ENCODE results near the gene RIN1. TPM values are rescaled to one million over a fixed set of nuclear protein-coding genes. Genes with fewer than 3 reads are reported as not detected.
A peak's percentile ranks its signal among the peaks of the same experiment; 100 is the strongest.
"Not testable (repeated sequence)": the region's sequence is repeated elsewhere in the genome, so short reads cannot be mapped to it uniquely, and the experiment has no call there.

Gene RIN1
- 19.2 TPM for total RNA-seq

- H3K4me1 ChIP-seq: peaks cover 49% of the 10 kb centered on the region
- no peaks in the 10 kb centered on the region for H3K27me3 ChIP-seq
- TF ChIP-seq POLR2AphosphoS5 (IDR thresholded peaks at IDR 0.05; ENCODE audit: insufficient read depth in 1 of 2, low read depth in 1 of 2) (peak; percentile 9 to 86), POLR2A (IDR thresholded peaks at IDR 0.05) (no peak), CTCF (IDR thresholded peaks at IDR 0.05) (peak in 2 of 3 experiments; percentile 25 to 35)
- no peaks in the 10 kb centered on the region for H3K9me3 ChIP-seq
- H3K36me3 ChIP-seq: peaks cover 0 to 44% of the 10 kb centered on the region in 2 donors
- H3K4me3 ChIP-seq: peak within 1 kb of the TSS; percentile 52 to 59
- H3K27ac ChIP-seq: peak within 1 kb of the TSS; percentile 67
- intact Hi-C loops (cut with DNase I): no loop called here
- no peak for DNase-seq (ENCODE audit: extremely low spot score in 2 of 2)
These were observed at the start of gene RIN1 for GRCh38 chr11:66336234-66337102. RIN1 (minus strand) TSS chr11:66336434; CDS start chr11:66336402, 32 bp downstream.

GRCh38 chr11:66384316-66384715, 48.1 kb upstream of the RIN1 start:
- H3K27me3 ChIP-seq; H3K4me3 ChIP-seq; H3K27ac ChIP-seq; DNase-seq (ENCODE audit: extremely low spot score in 2 of 2); H3K4me1 ChIP-seq; H3K36me3 ChIP-seq; H3K9me3 ChIP-seq; intact Hi-C loops (cut with DNase I): not testable (repeated sequence)

- H3K27ac ChIP-seq; H3K27me3 ChIP-seq; intact Hi-C loops (cut with DNase I); H3K9me3 ChIP-seq; H3K4me3 ChIP-seq; DNase-seq (ENCODE audit: extremely low spot score in 2 of 2); H3K4me1 ChIP-seq; H3K36me3 ChIP-seq: not testable (repeated sequence)
These were observed 44.0 kb upstream of the RIN1 start for GRCh38 chr11:66380264-66380663.

- not testable (repeated sequence) for DNase-seq (ENCODE audit: extremely low spot score in 2 of 2); H3K27me3 ChIP-seq
These were observed 37.6 kb upstream of the RIN1 start for GRCh38 chr11:66373690-66374287.

GRCh38 chr11:66373265-66373664, 37.0 kb upstream of the RIN1 start:
- TF ChIP-seq CTCF (IDR thresholded peaks at IDR 0.05) (no peak), POLR2AphosphoS5 (IDR thresholded peaks at IDR 0.05; ENCODE audit: insufficient read depth in 1 of 2, low read depth in 1 of 2) (no peak), POLR2A (IDR thresholded peaks at IDR 0.05) (no peak)
- Histone ChIP-seq H3K27me3 (no peaks in the 10 kb centered on the region), H3K36me3 (no peaks in the 10 kb centered on the region), H3K4me3 (no peak overlapping the region), H3K4me1 (peaks cover 28% of the 10 kb centered on the region), H3K9me3 (no peaks in the 10 kb centered on the region), H3K27ac (no peak overlapping the region)
- DNase-seq (ENCODE audit: extremely low spot score in 2 of 2): no peak
- intact Hi-C loops (cut with DNase I): no loop called here

More at GRCh38 chr11:66373690-66374287, 37.6 kb upstream of the RIN1 start:
- H3K36me3 ChIP-seq; H3K9me3 ChIP-seq; H3K4me3 ChIP-seq; H3K27ac ChIP-seq; intact Hi-C loops (cut with DNase I): not testable (repeated sequence)
- H3K4me1 ChIP-seq: peaks cover 28% of the 10 kb centered on the region

- TF ChIP-seq POLR2A (IDR thresholded peaks at IDR 0.05) (no peak), POLR2AphosphoS5 (IDR thresholded peaks at IDR 0.05; ENCODE audit: insufficient read depth in 1 of 2, low read depth in 1 of 2) (peak in 1 of 2 donors; percentile 30)
- intact Hi-C loops (cut with DNase I): no loop called here
- DNase-seq (ENCODE audit: extremely low spot score in 2 of 2): no peak
- peak within 1 kb of the TSS; percentile 51 to 57 for H3K4me3 ChIP-seq
- no peaks in the 10 kb centered on the region for H3K9me3 ChIP-seq
- no peaks in the 10 kb centered on the region for H3K27me3 ChIP-seq
- H3K27ac ChIP-seq: peak within 1 kb of the TSS; percentile 68
- H3K36me3 ChIP-seq: no peaks in the 10 kb centered on the region
- H3K4me1 ChIP-seq: peaks cover 28% of the 10 kb centered on the region
These were observed 35.6 kb upstream of the RIN1 start, which contains the start of gene SLC29A2 for GRCh38 chr11:66371627-66372415. SLC29A2 (minus strand) TSS chr11:66371760; CDS start chr11:66371591, 169 bp downstream.
